IMR-90 (cell line): ENCODE data around the gene ANP32A. TPM values are rescaled to one million over a fixed set of nuclear protein-coding genes. Genes with fewer than 3 reads are reported as not detected.

Experiments
- ATAC-seq: fragments of 200-7000 bp; cut with Tn5 transposase; 2 replicates; pipeline ENCODE4 v1.9.1; 2020; ENCODE audit warnings: low read depth, mild to moderate bottlenecking, moderate library complexity
- BruUV-seq: library from RNA; stranded (reverse); fragments of 400-500 nt; replicated peaks from 2 replicates; lab custom pipeline; 2021; lab: Mats Ljungman, UMichigan
- CTCF ChIA-PET: fragments of 300-600 bp; formaldehyde crosslinking; extraction: SDS; loops from one replicate; lab custom pipeline; 2021; ENCODE audit warnings: antibody characterized with exemption; lab: Yijun Ruan, JAX
- POLR2A ChIA-PET: fragments of 300-600 bp; sonication (Branson Sonifier 250); formaldehyde crosslinking; loops from one replicate; lab custom pipeline; 2022; ENCODE audit warnings: antibody characterized with exemption; ENCODE audit not compliant: unreplicated experiment; lab: Charles Lee
- DNase-seq: peaks from one replicate; pipeline ENCODE4 v3.0.0; 2013
- H2AFZ ChIP-seq: replicated peaks from 2 replicates; pipeline ENCODE3; 2013; ENCODE audit warnings: low read length, mild to moderate bottlenecking; ENCODE audit not compliant: poor library complexity
- H2AK5ac ChIP-seq: 2 replicates; pipeline ENCODE4 v1.6.1; 2013; ENCODE audit warnings: low read depth, low read length, inconsistent platforms
- H2AK9ac ChIP-seq: replicated peaks from 2 replicates; pipeline ENCODE3; 2013; ENCODE audit warnings: mild to moderate bottlenecking, low read depth, low read length, moderate library complexity; ENCODE audit not compliant: poor library complexity
- H2BK120ac ChIP-seq: 2 replicates; pipeline ENCODE4 v1.6.1; 2013; ENCODE audit warnings: low read depth, low read length, inconsistent platforms
- H2BK15ac ChIP-seq: 3 replicates; pipeline ENCODE4 v1.6.1; 2013; ENCODE audit warnings: low read depth, low read length, inconsistent platforms
- H2BK20ac ChIP-seq: 2 replicates; pipeline ENCODE4 v1.6.1; 2013; ENCODE audit warnings: low read depth, mild to moderate bottlenecking, inconsistent platforms, low read length, moderate library complexity
- H2BK5ac ChIP-seq: 2 replicates; pipeline ENCODE4 v1.6.1; 2013; ENCODE audit warnings: mild to moderate bottlenecking, low read depth, low read length, inconsistent platforms; ENCODE audit not compliant: poor library complexity, severe bottlenecking
- H3K14ac ChIP-seq: replicated peaks from 2 replicates; pipeline ENCODE4 v1.6.1; 2013; ENCODE audit warnings: low read depth, low read length, inconsistent platforms
- H3K18ac ChIP-seq: 2 replicates; pipeline ENCODE4 v1.6.1; 2013; ENCODE audit warnings: low read depth, low read length, control low read depth
- H3K23ac ChIP-seq: 2 replicates; pipeline ENCODE4 v1.6.1; 2013; ENCODE audit warnings: low read depth, low read length, inconsistent platforms
- H3K27ac ChIP-seq: 2 replicates; pipeline ENCODE4 v1.5.1; 2013; ENCODE audit warnings: mild to moderate bottlenecking, control low read depth, low read length; ENCODE audit not compliant: insufficient read depth
- H3K27me3 ChIP-seq: 2 replicates; pipeline ENCODE4 v1.6.1; 2013; ENCODE audit warnings: low read length; ENCODE audit not compliant: control insufficient read depth, insufficient read depth
- H3K36me3 ChIP-seq: 2 replicates; pipeline ENCODE4 v1.6.1; 2013; ENCODE audit warnings: low read length, mixed read lengths; ENCODE audit not compliant: control insufficient read depth, insufficient read depth
- H3K4ac ChIP-seq: 2 replicates; pipeline ENCODE4 v1.6.1; 2013; ENCODE audit warnings: low read depth, low read length, inconsistent platforms
- H3K4me1 ChIP-seq: 2 replicates; pipeline ENCODE4 v1.6.1; 2013; ENCODE audit warnings: low read length, mixed read lengths; ENCODE audit not compliant: control insufficient read depth, insufficient read depth
- H3K4me2 ChIP-seq: 2 replicates; pipeline ENCODE4 v1.6.1; 2013; ENCODE audit warnings: low read depth, mild to moderate bottlenecking, control low read depth, low read length, moderate library complexity
- H3K4me3 ChIP-seq: 2 replicates; pipeline ENCODE4 v1.5.1; 2013; ENCODE audit warnings: low read depth, mild to moderate bottlenecking, control low read depth, low read length, moderate library complexity; ENCODE audit not compliant: insufficient read depth
- H3K56ac ChIP-seq: 2 replicates; pipeline ENCODE4 v1.6.1; 2013; ENCODE audit warnings: low read length, inconsistent platforms; ENCODE audit not compliant: insufficient read depth; ENCODE audit errors: extremely low read depth
- H3K79me1 ChIP-seq, 2 experiments: 2 replicates each; pipeline ENCODE4 v1.6.1; 2013; ENCODE audit warnings: low read length in 2 of 2, inconsistent platforms in 1 of 2, low read depth in 1 of 2
- H3K9ac ChIP-seq: 2 replicates; pipeline ENCODE4 v1.6.1; 2013; ENCODE audit warnings: low read depth, low read length, control low read depth
- H3K9me1 ChIP-seq: 2 replicates; pipeline ENCODE4 v1.6.1; 2013; ENCODE audit warnings: low read length, inconsistent platforms; ENCODE audit not compliant: insufficient read depth
- H3K9me3 ChIP-seq: 2 replicates; pipeline ENCODE4 v1.6.1; 2013; ENCODE audit warnings: low read length; ENCODE audit not compliant: control insufficient read depth, insufficient read depth
- H4K20me1 ChIP-seq: 2 replicates; pipeline ENCODE4 v1.6.1; 2013; ENCODE audit warnings: low read length, inconsistent platforms; ENCODE audit not compliant: insufficient read depth
- H4K5ac ChIP-seq: 2 replicates; pipeline ENCODE4 v1.6.1; 2013; ENCODE audit warnings: mild to moderate bottlenecking, low read depth, low read length, control low read depth
- H4K8ac ChIP-seq, 2 experiments: 2 replicates each; pipeline ENCODE4 v1.6.1; 2013; ENCODE audit warnings: low read depth in 2 of 2, low read length in 2 of 2, control low read depth in 1 of 2, inconsistent platforms in 1 of 2
- H4K91ac ChIP-seq: 2 replicates; pipeline ENCODE4 v1.6.1; 2013; ENCODE audit warnings: low read depth, low read length, inconsistent platforms; ENCODE audit not compliant: insufficient read depth
- BHLHE40 ChIP-seq: fragments of 150-350 bp; IDR thresholded peaks from 2 replicates; pipeline ENCODE4 v1.6.1; 2016; ENCODE audit warnings: mild to moderate bottlenecking, low read depth, low read length
- CEBPB ChIP-seq: IDR thresholded peaks from 2 replicates; pipeline ENCODE4 v1.6.1; 2012; ENCODE audit warnings: low read depth, low read length, improper control_type of control experiment
- CHD1 ChIP-seq: IDR thresholded peaks from 2 replicates; pipeline ENCODE4 v1.6.1; 2012; ENCODE audit warnings: low read depth, low read length, improper control_type of control experiment
- FOS ChIP-seq: fragments of 150-350 bp; IDR thresholded peaks from 2 replicates; pipeline ENCODE4 v1.6.1; 2016; ENCODE audit warnings: low read depth, low read length
- MAFK ChIP-seq: IDR thresholded peaks from 2 replicates; pipeline ENCODE4 v1.6.1; 2012; ENCODE audit warnings: low read depth, low read length, improper control_type of control experiment
- MAZ ChIP-seq: IDR thresholded peaks from 2 replicates; pipeline ENCODE4 v1.6.1; 2012; ENCODE audit warnings: low read depth, mild to moderate bottlenecking, low read length, improper control_type of control experiment, moderate library complexity, borderline replicate concordance
- MXI1 ChIP-seq: IDR thresholded peaks from 2 replicates; pipeline ENCODE4 v1.6.1; 2012; ENCODE audit warnings: low read depth, mild to moderate bottlenecking, low read length, moderate library complexity, borderline replicate concordance
- NFE2L2 ChIP-seq: fragments of 150-350 bp; IDR thresholded peaks from 2 replicates; pipeline ENCODE4 v1.6.1; 2016; ENCODE audit warnings: low read depth, mild to moderate bottlenecking, low read length
- POLR2A ChIP-seq: IDR thresholded peaks from 2 replicates; pipeline ENCODE4 v1.6.1; 2012; ENCODE audit warnings: mild to moderate bottlenecking, low read depth, low read length
- RAD21 ChIP-seq: IDR thresholded peaks from 2 replicates; pipeline ENCODE4 v1.6.1; 2012; ENCODE audit warnings: low read length, improper control_type of control experiment
- RCOR1 ChIP-seq: IDR thresholded peaks from 2 replicates; pipeline ENCODE4 v1.6.1; 2012; ENCODE audit warnings: mild to moderate bottlenecking, low read length, improper control_type of control experiment; ENCODE audit not compliant: insufficient replicate concordance
- RFX5 ChIP-seq: IDR thresholded peaks from 2 replicates; pipeline ENCODE4 v1.8.0; 2012; ENCODE audit warnings: low read depth, mild to moderate bottlenecking, low read length, moderate library complexity
- SMC3 ChIP-seq: fragments of 150-350 bp; IDR thresholded peaks from 2 replicates; pipeline ENCODE4 v1.6.1; 2016; ENCODE audit warnings: low read depth, mild to moderate bottlenecking, antibody characterized with exemption, low read length, moderate library complexity
- WGBS, 2 experiments: methylation state at CpG; one replicate each; pipeline versions ENCODE4 v1.1.5 to v1.1.7; 2013; ENCODE audit warnings: missing lambda C conversion rate in 2 of 2; ENCODE audit not compliant: insufficient read length in 1 of 2; ENCODE audit errors: extremely low coverage in 2 of 2; 5-methylcytosine and 5-hydroxymethylcytosine counted together
- dilution Hi-C: fragments of 300-500 bp; cut with HindIII; formaldehyde crosslinking; loops from one replicate; pipeline ENCODE4 v1.14.3; 2018; ENCODE audit warnings: low sequenced_read_pairs; ENCODE audit not compliant: unreplicated experiment
- in situ Hi-C: fragments of 300-500 bp; cut with MboI; formaldehyde crosslinking; loops from 3 replicates; pipeline ENCODE4 v1.14.3; 2019; ENCODE audit warnings: low sequenced_read_pairs, inconsistent platforms, mixed read lengths
- intact Hi-C: fragments of 100-400 bp; cut with micrococcal nuclease; formaldehyde crosslinking; loops from 2 replicates; pipeline ENCODE4 v1.10.0; 2022
- polyA plus RNA-seq, 3 experiments: library from polyadenylated mRNA; depleted of rRNA; stranded (reverse); fragments of >200 nt; gene quantifications; 2 replicates each; pipeline ENCODE4 v1.2.3, GENCODE V29; 2012; ENCODE audit warnings: low replicate concordance in 1 of 3
- total RNA-seq: library from RNA; depleted of rRNA; stranded (reverse); fragments of >200 nt; gene quantifications from 2 replicates; pipeline ENCODE4 v1.2.3, GENCODE V29; 2012
- TF ChIP-seq, protein P1 (sequence below): fragments of 150-350 bp; IDR thresholded peaks from 2 replicates; pipeline ENCODE4 v1.6.1; 2017; ENCODE audit warnings: mild to moderate bottlenecking, antibody characterized with exemption, low read length, low read depth
- TF ChIP-seq, protein P2 (sequence below): conservative IDR thresholded peaks from 2 replicates; pipeline ENCODE4 v1.5.1; 2012; ENCODE audit warnings: mild to moderate bottlenecking, low read depth, low read length, improper control_type of control experiment
- TF ChIP-seq, protein P3 (sequence below): fragments of 150-350 bp; IDR thresholded peaks from 2 replicates; pipeline ENCODE4 v1.6.1; 2016; ENCODE audit warnings: low read depth, mild to moderate bottlenecking, low read length, moderate library complexity, borderline replicate concordance

ANP32A gene
- total and polyA plus RNA-seq, 2 of the 4 experiments (the other 2 are of a cell fraction), result 62.4 to 72.8 TPM

DNA sequence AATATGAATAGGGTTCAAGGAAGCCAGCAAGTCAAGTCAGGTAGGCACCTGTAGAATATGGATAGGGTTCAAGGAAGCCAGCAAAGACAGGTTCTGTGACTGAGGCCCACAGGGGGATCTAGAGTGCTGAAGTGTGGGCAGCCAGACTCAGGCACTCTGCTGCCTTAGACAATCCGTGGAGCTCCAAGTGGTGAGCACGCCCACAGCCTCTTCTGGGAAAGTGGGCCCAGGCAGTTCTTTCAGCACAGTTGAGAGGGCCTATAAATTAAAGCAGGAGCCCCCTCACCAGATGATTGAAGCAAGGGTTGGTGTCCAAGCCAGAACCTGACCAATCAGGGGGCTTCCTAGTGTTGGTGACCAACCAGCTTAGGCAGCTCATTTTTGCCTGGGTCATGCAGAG, 51.0 kb downstream of the ANP32A start:
- Histone ChIP-seq H4K20me1 (no peaks in the 10 kb centered on the region), H3K23ac (no peak overlapping the region), H2BK20ac (no peak overlapping the region), H3K4me3 (no peak overlapping the region), H2BK15ac (no peak overlapping the region), H2BK120ac (no peak overlapping the region), H3K18ac (no peak overlapping the region), H4K91ac (no peak overlapping the region), H4K8ac (no peak overlapping the region), H3K56ac (no peak overlapping the region), H3K27ac (no peak overlapping the region), H3K9me3 (0 out of 2 replicates have a peak, but pooled peaks cover 2% of the 10 kb centered on the region), H3K14ac (no peak overlapping the region), H3K36me3 (no peaks in the 10 kb centered on the region), H2AK5ac (no peak overlapping the region), H3K27me3 (peaks cover 19% of the 10 kb centered on the region), H2AK9ac (no peak overlapping the region), H3K9ac (no peak overlapping the region), H4K5ac (no peak overlapping the region), H3K4ac (no peak overlapping the region), H2AFZ (no peak overlapping the region), H3K79me1 (no peaks in the 10 kb centered on the region), H3K9me1 (no peaks in the 10 kb centered on the region), H3K4me1 (no peaks in the 10 kb centered on the region), H2BK5ac (no peak overlapping the region), H3K4me2 (no peak overlapping the region)
- ATAC-seq, result no peak
- in situ Hi-C loops (no loop called here), dilution Hi-C loops (no loop called here), intact Hi-C loops (no loop called here)
- TF ChIP-seq, protein P1, sequence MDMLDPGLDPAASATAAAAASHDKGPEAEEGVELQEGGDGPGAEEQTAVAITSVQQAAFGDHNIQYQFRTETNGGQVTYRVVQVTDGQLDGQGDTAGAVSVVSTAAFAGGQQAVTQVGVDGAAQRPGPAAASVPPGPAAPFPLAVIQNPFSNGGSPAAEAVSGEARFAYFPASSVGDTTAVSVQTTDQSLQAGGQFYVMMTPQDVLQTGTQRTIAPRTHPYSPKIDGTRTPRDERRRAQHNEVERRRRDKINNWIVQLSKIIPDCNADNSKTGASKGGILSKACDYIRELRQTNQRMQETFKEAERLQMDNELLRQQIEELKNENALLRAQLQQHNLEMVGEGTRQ, result no peak
- TF ChIP-seq, protein P2, sequence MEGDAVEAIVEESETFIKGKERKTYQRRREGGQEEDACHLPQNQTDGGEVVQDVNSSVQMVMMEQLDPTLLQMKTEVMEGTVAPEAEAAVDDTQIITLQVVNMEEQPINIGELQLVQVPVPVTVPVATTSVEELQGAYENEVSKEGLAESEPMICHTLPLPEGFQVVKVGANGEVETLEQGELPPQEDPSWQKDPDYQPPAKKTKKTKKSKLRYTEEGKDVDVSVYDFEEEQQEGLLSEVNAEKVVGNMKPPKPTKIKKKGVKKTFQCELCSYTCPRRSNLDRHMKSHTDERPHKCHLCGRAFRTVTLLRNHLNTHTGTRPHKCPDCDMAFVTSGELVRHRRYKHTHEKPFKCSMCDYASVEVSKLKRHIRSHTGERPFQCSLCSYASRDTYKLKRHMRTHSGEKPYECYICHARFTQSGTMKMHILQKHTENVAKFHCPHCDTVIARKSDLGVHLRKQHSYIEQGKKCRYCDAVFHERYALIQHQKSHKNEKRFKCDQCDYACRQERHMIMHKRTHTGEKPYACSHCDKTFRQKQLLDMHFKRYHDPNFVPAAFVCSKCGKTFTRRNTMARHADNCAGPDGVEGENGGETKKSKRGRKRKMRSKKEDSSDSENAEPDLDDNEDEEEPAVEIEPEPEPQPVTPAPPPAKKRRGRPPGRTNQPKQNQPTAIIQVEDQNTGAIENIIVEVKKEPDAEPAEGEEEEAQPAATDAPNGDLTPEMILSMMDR, result no peak
- TF ChIP-seq MAZ (no peak), POLR2A (no peak), SMC3 (no peak), MXI1 (no peak), NFE2L2 (no peak), MAFK (no peak), RFX5 (no peak), RCOR1 (no peak), CEBPB (no peak), BHLHE40 (no peak), FOS (no peak), CHD1 (no peak), RAD21 (no peak)
- TF ChIP-seq, protein P3, sequence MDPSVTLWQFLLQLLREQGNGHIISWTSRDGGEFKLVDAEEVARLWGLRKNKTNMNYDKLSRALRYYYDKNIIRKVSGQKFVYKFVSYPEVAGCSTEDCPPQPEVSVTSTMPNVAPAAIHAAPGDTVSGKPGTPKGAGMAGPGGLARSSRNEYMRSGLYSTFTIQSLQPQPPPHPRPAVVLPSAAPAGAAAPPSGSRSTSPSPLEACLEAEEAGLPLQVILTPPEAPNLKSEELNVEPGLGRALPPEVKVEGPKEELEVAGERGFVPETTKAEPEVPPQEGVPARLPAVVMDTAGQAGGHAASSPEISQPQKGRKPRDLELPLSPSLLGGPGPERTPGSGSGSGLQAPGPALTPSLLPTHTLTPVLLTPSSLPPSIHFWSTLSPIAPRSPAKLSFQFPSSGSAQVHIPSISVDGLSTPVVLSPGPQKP, result no peak
- no peak for DNase-seq
- CTCF ChIA-PET, result no interaction called here
- no TSS peak for BruUV-seq
- POLR2A ChIA-PET, result no interaction called here
- 75% methylated on average over 2 of the region's 2 CpGs; no CpG with 5 or more reads in 1 of the 2 experiments for WGBS, 2 experiments
